Stomach (tissue), 4 donors: ENCODE data around the gene GMDS.

Source experiments
- EP300 ChIP-seq: sonication (generic); formaldehyde crosslinking; IDR thresholded peaks from one replicate; pipeline ENCODE4 v1.6.1; 2017; ENCODE audit warnings: antibody characterized with exemption
- POLR2A ChIP-seq, 4 donors: fragments of 450-650 bp; IDR thresholded peaks; one replicate each; pipeline ENCODE4 v1.6.1; 2016; ENCODE audit warnings: antibody characterized with exemption in 4 of 4, control low read depth in 2 of 4, mild to moderate bottlenecking in 1 of 4, moderate library complexity in 1 of 4
- POLR2AphosphoS5 ChIP-seq, 3 donors: sonication (generic); formaldehyde crosslinking; IDR thresholded peaks; one replicate each; pipeline ENCODE4 v1.6.1; 2016; ENCODE audit warnings: antibody characterized with exemption in 3 of 3
- TF ChIP-seq, protein P1 (sequence below), 7 experiments: fragments of 450-650 bp in 4 of 7; fragments of 200-600 bp in 3 of 7; sonication (generic) in 3 of 7; IDR thresholded peaks; one replicate each; pipeline ENCODE4 v1.5.1; 2016 to 2019; ENCODE audit warnings: antibody characterized with exemption in 7 of 7, control low read depth in 2 of 7, mild to moderate bottlenecking in 1 of 7

DNA sequence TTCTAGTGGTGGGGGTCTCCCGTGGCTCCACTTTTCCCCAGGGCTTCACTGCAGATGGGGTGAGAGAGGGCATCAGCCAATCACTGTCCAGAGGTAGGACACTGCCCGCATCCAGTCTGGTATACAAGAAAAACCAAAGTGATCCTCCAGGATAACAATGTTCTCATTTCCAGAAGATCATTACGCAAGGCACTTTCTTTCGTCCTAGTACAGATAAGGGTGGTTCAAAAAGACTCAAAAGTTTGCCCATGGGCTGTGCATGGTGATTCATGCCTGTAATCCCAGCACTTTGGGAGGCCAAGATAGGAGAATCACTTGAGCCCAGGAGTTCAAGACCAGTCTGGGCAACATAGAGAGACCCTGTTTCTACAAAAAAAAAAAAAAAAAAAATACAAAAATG lies 16.4 kb downstream of the GMDS start:
- no peak for TF ChIP-seq POLR2AphosphoS5 (IDR thresholded peaks at IDR 0.05)
- TF ChIP-seq POLR2A (IDR thresholded peaks at IDR 0.05), result no peak
- TF ChIP-seq, protein P1, sequence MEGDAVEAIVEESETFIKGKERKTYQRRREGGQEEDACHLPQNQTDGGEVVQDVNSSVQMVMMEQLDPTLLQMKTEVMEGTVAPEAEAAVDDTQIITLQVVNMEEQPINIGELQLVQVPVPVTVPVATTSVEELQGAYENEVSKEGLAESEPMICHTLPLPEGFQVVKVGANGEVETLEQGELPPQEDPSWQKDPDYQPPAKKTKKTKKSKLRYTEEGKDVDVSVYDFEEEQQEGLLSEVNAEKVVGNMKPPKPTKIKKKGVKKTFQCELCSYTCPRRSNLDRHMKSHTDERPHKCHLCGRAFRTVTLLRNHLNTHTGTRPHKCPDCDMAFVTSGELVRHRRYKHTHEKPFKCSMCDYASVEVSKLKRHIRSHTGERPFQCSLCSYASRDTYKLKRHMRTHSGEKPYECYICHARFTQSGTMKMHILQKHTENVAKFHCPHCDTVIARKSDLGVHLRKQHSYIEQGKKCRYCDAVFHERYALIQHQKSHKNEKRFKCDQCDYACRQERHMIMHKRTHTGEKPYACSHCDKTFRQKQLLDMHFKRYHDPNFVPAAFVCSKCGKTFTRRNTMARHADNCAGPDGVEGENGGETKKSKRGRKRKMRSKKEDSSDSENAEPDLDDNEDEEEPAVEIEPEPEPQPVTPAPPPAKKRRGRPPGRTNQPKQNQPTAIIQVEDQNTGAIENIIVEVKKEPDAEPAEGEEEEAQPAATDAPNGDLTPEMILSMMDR (IDR thresholded peaks at IDR 0.05), result no peak
- TF ChIP-seq EP300, result no peak
